Left lung (tissue), 10 donors: Measurements from ENCODE around the gene PLEKHF1. TPM values are rescaled to one million over a fixed set of nuclear protein-coding genes. Genes with fewer than 3 reads are reported as not detected.

Experiments used
- ATAC-seq: fragments of 200-7000 bp; cut with Tn5 transposase; one replicate; pipeline ENCODE4 v1.9.1; 2020; ENCODE audit warnings: moderate library complexity
- DNase-seq, 4 donors: peaks; one replicate each; pipeline ENCODE4 v3.0.0-alpha.2; 2013 to 2020
- H3K27ac ChIP-seq, 2 donors: fragments of 200-600 bp; sonication (generic) in 1 of 2; one replicate each; pipeline versions ENCODE4 v1.5.0 to v1.8.0; 2020 to 2021
- H3K27me3 ChIP-seq, 2 donors: fragments of 200-600 bp; sonication (generic) in 1 of 2; one replicate each; pipeline versions ENCODE4 v1.5.0 to v1.8.0; 2020 to 2021
- H3K36me3 ChIP-seq, 2 donors: fragments of 200-600 bp; sonication (generic) in 1 of 2; one replicate each; pipeline versions ENCODE4 v1.5.0 to v1.8.0; 2020 to 2021
- H3K4me1 ChIP-seq, 2 donors: fragments of 200-600 bp; one replicate each; pipeline ENCODE4 v1.8.0; 2021
- H3K4me3 ChIP-seq, 2 donors: fragments of 200-600 bp; sonication (generic) in 1 of 2; one replicate each; pipeline versions ENCODE4 v1.5.0 to v1.8.0; 2020 to 2021; ENCODE audit warnings: mild to moderate bottlenecking in 1 of 2
- H3K9me3 ChIP-seq, 2 donors: fragments of 200-600 bp; sonication (generic) in 1 of 2; one replicate each; pipeline versions ENCODE4 v1.5.0 to v1.8.0; 2020 to 2021
- CTCF ChIP-seq, 2 donors: fragments of 200-600 bp; sonication (generic) in 1 of 2; IDR thresholded peaks; one replicate each; pipeline versions ENCODE4 v1.5.0 to v1.8.0; 2021; ENCODE audit warnings: antibody characterized with exemption in 2 of 2
- intact Hi-C, 2 donors: fragments of 100-400 bp; cut with DNase I; formaldehyde crosslinking; loops; one replicate each; pipeline versions ENCODE4 v1.11.2 to v1.14.2; 2022
- polyA plus RNA-seq, 6 donors: library from polyadenylated mRNA; unstranded; fragments of 120-200 nt; gene quantifications; one replicate each; pipeline ENCODE4 v1.2.1, GENCODE V29; 2013; ENCODE audit not compliant: insufficient read length in 6 of 6
- total RNA-seq, 2 donors: library from RNA; stranded (reverse); fragmentation: NEBNext Ultra II Directional; extraction: Animal tissue kit (Norgen Biotek cat#: 25700); gene quantifications; one replicate each; pipeline ENCODE4 v1.2.1, GENCODE V29; 2021
- donor health status: DM: no; HTN: yes; CAD: no.
- donor health status: DM: no; HTN: no; CAD: no.

The PLEKHF1 gene
- total and polyA plus RNA-seq, 8 donors, result 1.00 to 8.5 (median 1.2) TPM

- peaks cover 0 to 6% of the 10 kb centered on the region in 2 donors for H3K27me3 ChIP-seq
- no peaks in the 10 kb centered on the region for H3K36me3 ChIP-seq
- H3K27ac ChIP-seq, result no peak overlapping the region
- intact Hi-C loops, result no loop called here
- no peak overlapping the region for H3K4me3 ChIP-seq
- ATAC-seq (no peak), DNase-seq (no peak)
- H3K4me1 ChIP-seq, result no peaks in the 10 kb centered on the region
- peaks cover 0 to 3% of the 10 kb centered on the region in 2 donors for H3K9me3 ChIP-seq
- no peak for TF ChIP-seq CTCF (IDR thresholded peaks at IDR 0.05)
Measured at GRCh38 chr19:29651622-29652394, 13.5 kb upstream of the PLEKHF1 start.

- no peak overlapping the region for H3K4me3 ChIP-seq
- H3K36me3 ChIP-seq, result no peaks in the 10 kb centered on the region
- no peak for TF ChIP-seq CTCF (IDR thresholded peaks at IDR 0.05)
- H3K27me3 ChIP-seq, result peaks cover 0 to 6% of the 10 kb centered on the region in 2 donors
- peaks cover 0 to 3% of the 10 kb centered on the region in 2 donors for H3K9me3 ChIP-seq
- no peaks in the 10 kb centered on the region for H3K4me1 ChIP-seq
- intact Hi-C loops, result no loop called here
- H3K27ac ChIP-seq, result no peak overlapping the region
- no peak for DNase-seq
- ATAC-seq, result no peak
Measured at GRCh38 chr19:29653398-29653797, 11.9 kb upstream of the PLEKHF1 start.

GRCh38 chr19:29655648-29656335 is 9.5 kb upstream of the PLEKHF1 start:
- ATAC-seq, result no peak
- peaks cover 0 to 6% of the 10 kb centered on the region in 2 donors for H3K27me3 ChIP-seq
- no peaks in the 10 kb centered on the region for H3K36me3 ChIP-seq
- no peak overlapping the region for H3K27ac ChIP-seq
- peaks cover 0 to 3% of the 10 kb centered on the region in 2 donors for H3K9me3 ChIP-seq
- no peaks in the 10 kb centered on the region for H3K4me1 ChIP-seq
- DNase-seq, result no peak
- no peak for TF ChIP-seq CTCF (IDR thresholded peaks at IDR 0.05)
- intact Hi-C loops, result no loop called here
- no peak overlapping the region for H3K4me3 ChIP-seq

GRCh38 chr19:29658221-29658991 is 6.9 kb upstream of the PLEKHF1 start:
- Histone ChIP-seq H3K27ac (no peak overlapping the region), H3K27me3 (no peaks in the 10 kb centered on the region), H3K4me1 (peaks cover 0 to 4% of the 10 kb centered on the region in 2 donors), H3K36me3 (no peaks in the 10 kb centered on the region), H3K9me3 (peaks cover 0 to 3% of the 10 kb centered on the region in 2 donors), H3K4me3 (no peak overlapping the region)
- intact Hi-C loops, result no loop called here
- DNase-seq (no peak), ATAC-seq (no peak)
- TF ChIP-seq CTCF (IDR thresholded peaks at IDR 0.05), result no peak

GRCh38 chr19:29660835-29661234 is 4.4 kb upstream of the PLEKHF1 start:
- intact Hi-C loops, result no loop called here
- TF ChIP-seq CTCF (IDR thresholded peaks at IDR 0.05), result no peak
- Histone ChIP-seq H3K9me3 (no peaks in the 10 kb centered on the region), H3K36me3 (no peaks in the 10 kb centered on the region), H3K4me1 (peaks cover 4 to 12% of the 10 kb centered on the region in 2 donors), H3K27me3 (peaks cover 0 to 5% of the 10 kb centered on the region in 2 donors), H3K4me3 (no peak overlapping the region), H3K27ac (no peak overlapping the region)
- ATAC-seq (no peak), DNase-seq (no peak)
